ENCODE data around the gene ZNF33A.

DNA sequence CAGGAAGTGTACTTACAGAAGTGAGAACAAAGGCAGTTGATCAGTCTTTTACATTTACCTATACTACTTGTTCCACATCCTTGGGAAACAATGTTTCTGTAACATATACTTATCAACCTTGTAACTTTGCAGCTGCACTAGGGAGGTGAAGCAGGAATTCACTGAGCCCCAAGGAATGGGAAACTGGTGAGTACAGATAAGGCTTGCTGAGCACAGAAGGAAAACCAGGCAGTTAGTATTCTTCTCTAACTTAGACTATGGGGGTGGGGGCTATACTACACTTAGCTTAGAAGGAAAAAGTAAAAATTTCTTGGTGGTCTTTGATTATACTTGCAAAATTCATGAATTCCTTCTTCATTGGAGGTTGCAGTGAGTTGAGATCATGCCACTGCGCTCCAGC is 6.9 kb upstream of the ZNF33A start:
- TF ChIP-seq CTCF (IDR thresholded peaks at IDR 0.05), result no peak
- no peak for TF ChIP-seq POLR2A (IDR thresholded peaks at IDR 0.05)
- no peak for TF ChIP-seq POLR2AphosphoS5 (IDR thresholded peaks at IDR 0.05; ENCODE audit: insufficient read depth in 1 of 2, low read depth in 1 of 2)
